Neuronal stem cell (in vitro differentiated cells): Measurements from ENCODE around the gene NPY4R. TPM values are rescaled to one million over a fixed set of nuclear protein-coding genes. Genes with fewer than 3 reads are reported as not detected.
"Not testable (repeated sequence)": the region's sequence is repeated elsewhere in the genome, so short reads cannot be mapped to it uniquely, and the experiment has no call there.

Experiments
- DNase-seq: peaks from one replicate; pipeline ENCODE4 v3.0.0-alpha.2; 2013; ENCODE audit warnings: low spot score
- H2AFZ ChIP-seq: one replicate; pipeline ENCODE4 v1.6.1; 2013; ENCODE audit warnings: mild to moderate bottlenecking, low read length, inconsistent platforms
- H2AK5ac ChIP-seq: 2 replicates; pipeline ENCODE4 v1.6.1; 2013; ENCODE audit warnings: low read depth, mild to moderate bottlenecking, inconsistent platforms, low read length, moderate library complexity, mixed read lengths
- H2BK120ac ChIP-seq: 2 replicates; pipeline ENCODE4 v1.6.1; 2013; ENCODE audit warnings: low read depth, mild to moderate bottlenecking, inconsistent platforms, low read length, moderate library complexity, mixed read lengths
- H2BK12ac ChIP-seq: one replicate; pipeline ENCODE4 v1.6.1; 2013; ENCODE audit warnings: low read length, inconsistent platforms
- H2BK15ac ChIP-seq: 2 replicates; pipeline ENCODE4 v1.6.1; 2013; ENCODE audit warnings: mild to moderate bottlenecking, low read length, inconsistent platforms, mixed read lengths
- H2BK5ac ChIP-seq: one replicate; pipeline ENCODE4 v1.6.1; 2013; ENCODE audit warnings: inconsistent platforms, mild to moderate bottlenecking, low read length, moderate library complexity
- H3K14ac ChIP-seq: one replicate; pipeline ENCODE4 v1.6.1; 2013; ENCODE audit warnings: low read length, inconsistent platforms
- H3K18ac ChIP-seq: 2 replicates; pipeline ENCODE4 v1.6.1; 2013; ENCODE audit warnings: low read length, inconsistent platforms
- H3K23ac ChIP-seq: 2 replicates; pipeline ENCODE4 v1.6.1; 2013; ENCODE audit warnings: low read depth, mild to moderate bottlenecking, mixed read lengths, low read length, inconsistent platforms; ENCODE audit not compliant: poor library complexity
- H3K27ac ChIP-seq: replicated peaks from 3 replicates; pipeline ENCODE4 v1.5.1; 2013; ENCODE audit warnings: low read length, inconsistent platforms
- H3K27me3 ChIP-seq, 3 experiments: 2 replicates each; pipeline ENCODE4 v1.6.1; 2013; ENCODE audit warnings: low read length in 3 of 3, mild to moderate bottlenecking in 2 of 3, inconsistent platforms in 1 of 3, low read depth in 1 of 3, mixed read lengths in 1 of 3, moderate library complexity in 1 of 3; ENCODE audit not compliant: control insufficient read depth in 3 of 3, insufficient read depth in 3 of 3
- H3K36me3 ChIP-seq, 2 donors: replicated peaks in 1 of 2; 2 replicates each; pipeline ENCODE4 v1.6.1; 2013; ENCODE audit warnings: low read length in 2 of 2; ENCODE audit not compliant: control insufficient read depth in 2 of 2, insufficient read depth in 2 of 2
- H3K4ac ChIP-seq: 2 replicates; pipeline ENCODE4 v1.6.1; 2013; ENCODE audit warnings: inconsistent platforms, mild to moderate bottlenecking, low read length, moderate library complexity
- H3K4me1 ChIP-seq, 2 donors: 1 replicate in 1 of 2; 2 replicates in 1 of 2; pipeline ENCODE4 v1.6.1; 2013; ENCODE audit warnings: low read length in 2 of 2, low read depth in 1 of 2; ENCODE audit not compliant: control insufficient read depth in 2 of 2, insufficient read depth in 1 of 2
- H3K4me2 ChIP-seq: one replicate; pipeline ENCODE4 v1.6.1; 2013; ENCODE audit warnings: mild to moderate bottlenecking, low read length, inconsistent platforms; ENCODE audit not compliant: insufficient read depth, poor library complexity, severe bottlenecking
- H3K4me3 ChIP-seq, 2 donors: 2 replicates each; pipeline ENCODE4 v1.5.1; 2013; ENCODE audit warnings: low read length in 2 of 2, mild to moderate bottlenecking in 2 of 2, inconsistent platforms in 1 of 2, moderate library complexity in 1 of 2
- H3K79me1 ChIP-seq: one replicate; pipeline ENCODE4 v1.6.1; 2013; ENCODE audit warnings: low read depth, mild to moderate bottlenecking, inconsistent platforms, low read length, moderate library complexity
- H3K9ac ChIP-seq: one replicate; pipeline ENCODE4 v1.6.1; 2013; ENCODE audit warnings: mild to moderate bottlenecking, low read depth, low read length, inconsistent platforms; ENCODE audit not compliant: poor library complexity
- H3K9me3 ChIP-seq, 2 donors: replicated peaks in 1 of 2; 2 replicates each; pipeline versions ENCODE3 to v1.6.1; 2013; ENCODE audit warnings: low read length in 2 of 2, mild to moderate bottlenecking in 2 of 2, inconsistent platforms in 1 of 2, low read depth in 1 of 2, mixed read lengths in 1 of 2, moderate library complexity in 1 of 2; ENCODE audit not compliant: control insufficient read depth in 2 of 2, insufficient read depth in 1 of 2
- H4K8ac ChIP-seq: one replicate; pipeline ENCODE4 v1.6.1; 2013; ENCODE audit warnings: low read depth, mild to moderate bottlenecking, inconsistent platforms, low read length, moderate library complexity
- H4K91ac ChIP-seq: one replicate; pipeline ENCODE4 v1.6.1; 2013; ENCODE audit warnings: low read length, low read depth, mild to moderate bottlenecking, inconsistent platforms; ENCODE audit not compliant: poor library complexity
- WGBS, 2 donors: extraction: QIAGEN DNeasy Blood & Tissue Kit; methylation state at CpG; one replicate each; pipeline ENCODE4 v1.1.7; 2013; ENCODE audit warnings: missing lambda C conversion rate in 2 of 2, mixed read lengths in 1 of 2; ENCODE audit not compliant: insufficient read length in 2 of 2, insufficient replicate concordance in 1 of 2; ENCODE audit errors: extremely low coverage in 2 of 2; 5-methylcytosine and 5-hydroxymethylcytosine counted together
- polyA plus RNA-seq, 2 experiments: library from polyadenylated mRNA; stranded (reverse); fragments of 200-250 nt; gene quantifications; one replicate each; pipeline ENCODE4 v1.2.3, GENCODE V29; 2013

The NPY4R gene, protein sequence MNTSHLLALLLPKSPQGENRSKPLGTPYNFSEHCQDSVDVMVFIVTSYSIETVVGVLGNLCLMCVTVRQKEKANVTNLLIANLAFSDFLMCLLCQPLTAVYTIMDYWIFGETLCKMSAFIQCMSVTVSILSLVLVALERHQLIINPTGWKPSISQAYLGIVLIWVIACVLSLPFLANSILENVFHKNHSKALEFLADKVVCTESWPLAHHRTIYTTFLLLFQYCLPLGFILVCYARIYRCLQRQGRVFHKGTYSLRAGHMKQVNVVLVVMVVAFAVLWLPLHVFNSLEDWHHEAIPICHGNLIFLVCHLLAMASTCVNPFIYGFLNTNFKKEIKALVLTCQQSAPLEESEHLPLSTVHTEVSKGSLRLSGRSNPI
- 0.13 TPM for polyA plus RNA-seq (2013, experiment 1 of 2)
- polyA plus RNA-seq (2013, experiment 2 of 2): 0.08 TPM

DNA sequence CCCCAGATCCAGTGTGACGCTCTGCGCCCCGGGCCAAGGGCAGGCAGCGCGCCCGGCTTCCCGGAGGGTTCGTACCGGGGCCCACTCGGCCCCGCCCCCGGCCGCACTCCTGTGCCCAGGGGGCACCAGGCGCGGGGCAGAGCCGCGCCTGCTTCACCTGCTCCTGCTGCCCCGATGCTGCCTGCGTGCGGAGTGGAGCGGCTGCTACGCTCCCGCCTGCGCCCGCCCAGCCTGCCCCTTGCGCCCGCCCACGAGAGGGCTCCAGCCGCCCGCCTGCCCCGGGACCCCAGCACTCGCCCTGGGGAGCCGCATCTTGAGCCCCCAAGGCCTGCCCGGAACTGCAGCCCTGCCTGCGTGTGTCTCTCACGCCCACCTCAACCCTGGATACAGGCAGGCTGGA is at the start of gene NPY4R:
Gene NPY4R (minus strand): TSS at position 194 of the 400 bp plus-strand sequence. CDS start 3,323 bp downstream, outside the sequence.
- H3K9ac ChIP-seq, H2BK12ac ChIP-seq: not testable (repeated sequence)
- WGBS, 2 donors: no CpG with 5 or more reads among the region's 36 CpGs

DNA sequence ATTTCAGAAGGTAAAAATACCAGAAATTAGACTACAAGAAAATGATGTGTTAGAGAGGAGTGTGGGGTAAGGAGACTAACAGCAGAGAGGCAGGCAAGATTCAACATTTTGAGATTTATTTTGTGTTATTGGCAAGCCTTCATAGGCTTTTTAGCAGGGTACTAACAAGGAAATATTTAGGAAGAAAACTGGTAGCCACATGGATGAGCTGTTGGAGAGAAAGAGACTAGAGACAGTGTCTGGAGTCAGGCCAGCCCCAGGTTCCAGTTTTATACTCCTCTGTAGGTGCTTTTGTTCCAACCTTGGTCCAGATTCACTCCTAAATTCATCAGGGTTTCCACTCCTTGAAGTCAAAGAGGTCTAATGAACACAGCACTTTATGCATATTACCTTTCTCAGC is 49.6 kb upstream of the NPY4R start:
- no peak overlapping the region for H2BK15ac ChIP-seq
- H3K4me1 ChIP-seq: peaks cover 0 to 1% of the 10 kb centered on the region in 2 donors
- no peaks in the 10 kb centered on the region for H3K27me3 ChIP-seq
- no peak overlapping the region for H3K14ac ChIP-seq
- no peaks in the 10 kb centered on the region for H3K36me3 ChIP-seq
- no peak for DNase-seq
- H3K9ac ChIP-seq: no peak overlapping the region
- no peak overlapping the region for H2BK120ac ChIP-seq
- H2BK5ac ChIP-seq: no peak overlapping the region
- H3K79me1 ChIP-seq: no peaks in the 10 kb centered on the region
- H4K8ac ChIP-seq: no peak overlapping the region
- no peaks in the 10 kb centered on the region for H3K9me3 ChIP-seq
- no peak overlapping the region for H3K23ac ChIP-seq
- H2BK12ac ChIP-seq: no peak overlapping the region
- H3K27ac ChIP-seq: no peak overlapping the region
- no peak overlapping the region for H2AK5ac ChIP-seq
- H4K91ac ChIP-seq: no peak overlapping the region
- H3K4me3 ChIP-seq: no peak overlapping the region
- H2AFZ ChIP-seq: no peak overlapping the region
- no peak overlapping the region for H3K4me2 ChIP-seq
- no peak overlapping the region for H3K4ac ChIP-seq
- H3K18ac ChIP-seq: no peak overlapping the region

More for the DNA sequence above, at the start of gene NPY4R:
- H3K14ac ChIP-seq, H3K18ac ChIP-seq, H3K9me3 ChIP-seq, H2BK5ac ChIP-seq, H3K23ac ChIP-seq, H3K4ac ChIP-seq, H3K27me3 ChIP-seq, H4K91ac ChIP-seq, H3K79me1 ChIP-seq, H2AFZ ChIP-seq, H2BK15ac ChIP-seq, DNase-seq, H4K8ac ChIP-seq, H3K27ac ChIP-seq, H2BK120ac ChIP-seq, H2AK5ac ChIP-seq, H3K4me3 ChIP-seq, H3K4me1 ChIP-seq, H3K36me3 ChIP-seq: not testable (repeated sequence)
- H3K4me2 ChIP-seq: peak within 1 kb of the TSS; percentile 25

DNA sequence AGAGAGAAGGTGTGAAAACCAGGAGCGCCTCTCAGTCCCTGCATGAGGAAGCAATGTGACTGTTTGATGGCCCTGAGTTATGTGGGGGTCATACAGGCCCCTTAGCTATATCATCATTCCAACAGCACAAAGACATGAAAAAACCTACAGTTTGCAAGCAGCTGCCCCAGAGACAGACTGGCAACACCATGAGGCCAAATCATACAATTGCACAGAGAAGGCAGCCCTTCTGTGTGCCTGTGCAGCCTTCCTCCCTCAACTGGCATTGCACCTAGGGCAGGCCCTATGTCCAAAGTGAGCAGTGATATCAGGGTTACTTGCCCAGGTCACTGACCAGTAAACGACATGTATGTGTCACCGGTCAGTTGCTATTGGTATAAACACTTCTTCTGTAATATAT is 49.1 kb upstream of the NPY4R start:
- Histone ChIP-seq H2AK5ac (no peak overlapping the region), H3K4me3 (no peak overlapping the region), H2BK15ac (no peak overlapping the region), H3K4ac (no peak overlapping the region), H3K23ac (no peak overlapping the region), H3K18ac (peak overlapping the region; percentile 4), H3K36me3 (no peaks in the 10 kb centered on the region), H3K9ac (peak overlapping the region; percentile 61), H2BK120ac (no peak overlapping the region), H3K9me3 (no peaks in the 10 kb centered on the region), H2BK12ac (no peak overlapping the region), H3K4me2 (no peak overlapping the region), H3K27ac (no peak overlapping the region), H2BK5ac (peak overlapping the region; percentile 7), H2AFZ (no peak overlapping the region), H3K27me3 (no peaks in the 10 kb centered on the region), H4K91ac (no peak overlapping the region), H4K8ac (no peak overlapping the region), H3K79me1 (no peaks in the 10 kb centered on the region), H3K14ac (peak overlapping the region; percentile 58), H3K4me1 (no peaks in the 10 kb centered on the region)
- no peak for DNase-seq
- whole genome bisulfite sequencing, 2 donors: no CpG with 5 or more reads among the region's 3 CpGs

DNA sequence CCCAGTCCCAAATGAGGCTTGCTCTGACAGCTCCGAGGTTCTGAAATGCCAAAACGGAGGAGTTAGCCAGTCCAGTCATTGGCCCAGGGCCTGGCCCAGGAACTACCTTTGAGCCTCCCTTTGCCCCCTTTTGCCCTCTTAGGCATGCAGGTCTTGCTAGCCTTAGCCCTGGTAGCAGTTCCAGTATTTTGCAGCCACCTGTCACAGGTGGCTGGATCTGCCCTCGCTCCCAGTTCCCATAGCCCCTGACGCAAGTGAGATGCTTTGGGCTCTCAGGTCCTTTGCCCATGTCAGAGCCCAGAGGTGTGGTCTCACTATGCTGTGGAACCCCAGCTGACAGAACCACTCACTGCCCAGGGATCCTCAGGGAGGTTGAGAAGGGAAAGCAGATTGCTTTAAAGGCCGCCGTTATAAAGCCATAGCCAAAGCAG is 48.7 kb upstream of the NPY4R start:
- peak overlapping the region; percentile 51 for H3K14ac ChIP-seq
- H4K91ac ChIP-seq: no peak overlapping the region
- H3K27me3 ChIP-seq: no peaks in the 10 kb centered on the region
- no peak overlapping the region for H3K9ac ChIP-seq
- H2AK5ac ChIP-seq: peak overlapping the region; percentile 42
- H3K4me1 ChIP-seq: no peaks in the 10 kb centered on the region
- H3K79me1 ChIP-seq: no peaks in the 10 kb centered on the region
- H3K4me2 ChIP-seq: no peak overlapping the region
- H3K9me3 ChIP-seq: no peaks in the 10 kb centered on the region
- H2BK12ac ChIP-seq: no peak overlapping the region
- H2BK5ac ChIP-seq: peak overlapping the region; percentile 7
- DNase-seq: no peak
- peak overlapping the region; percentile 38 for H2BK120ac ChIP-seq
- peak overlapping the region; percentile 41 for H3K4ac ChIP-seq
- H2BK15ac ChIP-seq: no peak overlapping the region
- H3K36me3 ChIP-seq: no peaks in the 10 kb centered on the region
- WGBS, 2 donors: no CpG with 5 or more reads among the region's 6 CpGs
- H3K4me3 ChIP-seq: no peak overlapping the region
- no peak overlapping the region for H3K23ac ChIP-seq
- no peak overlapping the region for H3K27ac ChIP-seq
- H3K18ac ChIP-seq: peak overlapping the region; percentile 40
- H4K8ac ChIP-seq: no peak overlapping the region
- no peak overlapping the region for H2AFZ ChIP-seq
